Measurements from ENCODE around the gene MRC1.
"Not testable (repeated sequence)": the region's sequence is repeated elsewhere in the genome, so short reads cannot be mapped to it uniquely, and the experiment has no call there.

The MRC1 gene

GRCh38 chr10:17910125-17910789 lies 101.1 kb downstream of the MRC1 start:
- peak; percentile 93 for FAIRE-seq

GRCh38 chr10:17912754-17913153 lies 103.6 kb downstream of the MRC1 start:
- FAIRE-seq: peak; percentile 84

DNA sequence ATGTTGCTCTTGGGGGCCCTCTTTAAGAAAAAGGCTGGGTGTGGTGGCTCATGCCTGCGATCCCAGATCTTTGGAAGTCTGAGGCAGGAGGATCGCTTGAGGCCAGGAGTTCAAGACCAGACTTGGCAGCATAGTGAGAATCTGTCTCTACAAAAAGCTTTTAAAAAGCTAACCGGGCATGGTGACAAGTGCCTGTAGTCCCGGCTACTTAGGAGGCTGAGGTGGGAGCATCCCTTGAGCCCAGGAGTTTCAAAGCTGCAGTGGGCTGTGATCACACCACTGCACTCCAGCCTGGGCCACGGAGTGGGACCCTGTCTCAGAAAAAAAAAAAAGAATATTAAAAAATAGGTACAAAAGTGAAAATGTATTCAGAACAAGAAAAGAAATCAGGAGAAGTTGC lies 104.5 kb downstream of the MRC1 start:
- FAIRE-seq: no peak

GRCh38 chr10:17914169-17915045 lies 105.3 kb downstream of the MRC1 start:
- FAIRE-seq: no peak

DNA sequence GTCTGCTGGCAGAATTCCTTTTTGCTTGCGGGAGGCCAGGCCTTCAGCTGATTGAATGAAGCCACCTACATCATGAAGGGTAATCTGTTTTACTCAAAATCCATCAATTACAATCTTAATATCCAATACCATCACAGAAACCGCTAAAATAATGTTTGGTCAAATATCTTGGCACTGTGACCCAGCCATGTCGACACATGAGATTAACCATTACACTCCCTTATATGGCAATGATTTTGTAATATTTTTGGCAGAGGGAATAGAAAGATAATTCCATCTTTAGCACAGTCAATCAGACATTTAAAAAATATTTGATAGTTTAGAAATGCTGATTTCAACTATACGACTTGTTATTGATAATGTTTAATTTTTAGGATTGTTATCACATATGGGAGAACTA lies 106.0 kb downstream of the MRC1 start:
- FAIRE-seq: peak; percentile 55

DNA sequence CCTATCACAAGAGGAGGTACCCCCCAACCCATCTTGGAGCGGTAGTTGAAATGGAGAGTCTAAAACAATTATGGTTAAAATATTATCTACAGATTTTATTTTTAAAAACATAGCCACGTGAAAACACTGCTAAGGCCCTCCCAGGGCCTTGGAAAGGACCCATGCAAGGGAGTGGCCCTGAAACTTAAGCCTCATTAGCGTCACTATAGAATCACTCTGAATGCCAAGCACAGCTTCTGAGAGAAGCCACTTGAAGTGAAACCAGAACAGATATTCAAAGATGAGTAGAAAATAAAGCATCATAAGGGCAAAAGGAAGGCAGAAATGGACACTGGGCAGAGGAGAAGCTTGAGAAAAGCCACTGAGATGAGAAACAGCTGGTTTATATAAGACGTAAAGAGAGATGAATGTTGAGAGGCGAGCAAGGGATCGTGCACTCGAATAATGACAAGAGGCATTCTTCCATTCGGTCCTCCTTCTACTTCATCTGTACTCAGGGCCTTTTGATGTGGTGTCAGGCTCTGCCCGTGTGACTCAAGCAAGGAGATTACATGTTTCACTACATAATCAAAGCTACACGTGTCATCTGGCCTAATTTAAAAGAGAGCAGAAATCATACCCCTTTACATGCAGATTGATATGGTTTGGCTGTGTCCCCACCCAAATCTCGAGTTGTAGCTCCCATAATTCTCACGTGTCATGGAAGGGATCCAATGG lies 109.2 kb downstream of the MRC1 start:
- no peak for FAIRE-seq

DNA sequence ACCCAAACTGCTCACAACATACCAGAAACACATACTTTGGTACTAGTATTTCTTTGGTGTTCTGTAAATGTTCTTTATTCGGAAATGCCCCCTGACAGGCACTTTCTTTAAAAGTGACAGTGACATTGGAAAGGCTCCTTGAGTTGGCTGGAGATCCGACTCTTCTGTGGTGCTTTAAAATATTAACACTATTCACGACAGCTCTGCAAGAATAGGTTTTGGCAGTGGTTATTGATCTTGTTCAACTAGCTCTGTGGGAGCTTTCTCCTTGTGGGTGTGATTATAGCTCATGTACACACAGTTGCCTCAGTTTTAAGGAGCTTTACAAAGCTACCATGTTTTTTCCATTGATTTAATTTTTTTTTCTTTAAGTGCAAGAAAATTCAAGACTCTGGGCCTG lies 112.2 kb downstream of the MRC1 start:
- peak; percentile 24 for FAIRE-seq

GRCh38 chr10:17923728-17924127 lies 114.6 kb downstream of the MRC1 start:
- FAIRE-seq: no peak

- no peak for FAIRE-seq
These were observed 134.0 kb downstream of the MRC1 start for GRCh38 chr10:17943033-17943745.

DNA sequence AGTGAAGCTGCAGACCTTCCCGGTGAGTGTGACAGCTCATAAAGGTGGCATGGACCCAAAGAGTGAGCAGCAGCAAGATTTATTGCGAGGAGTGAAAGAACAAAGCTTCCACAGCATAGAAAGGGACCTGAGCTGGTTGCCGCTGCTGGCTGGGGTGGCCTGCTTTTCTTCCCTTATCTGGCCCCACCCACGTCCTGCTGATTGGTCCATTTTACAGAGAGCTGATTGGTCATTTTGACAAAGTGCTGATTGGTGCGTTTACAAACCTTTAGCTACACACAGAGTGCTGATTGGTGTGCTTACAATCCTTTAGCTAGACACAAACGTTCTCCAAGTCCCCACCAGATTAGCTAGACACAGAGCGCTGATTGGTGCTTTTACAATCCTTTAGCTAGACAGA lies 141.1 kb downstream of the MRC1 start:
- not testable (repeated sequence) for FAIRE-seq

DNA sequence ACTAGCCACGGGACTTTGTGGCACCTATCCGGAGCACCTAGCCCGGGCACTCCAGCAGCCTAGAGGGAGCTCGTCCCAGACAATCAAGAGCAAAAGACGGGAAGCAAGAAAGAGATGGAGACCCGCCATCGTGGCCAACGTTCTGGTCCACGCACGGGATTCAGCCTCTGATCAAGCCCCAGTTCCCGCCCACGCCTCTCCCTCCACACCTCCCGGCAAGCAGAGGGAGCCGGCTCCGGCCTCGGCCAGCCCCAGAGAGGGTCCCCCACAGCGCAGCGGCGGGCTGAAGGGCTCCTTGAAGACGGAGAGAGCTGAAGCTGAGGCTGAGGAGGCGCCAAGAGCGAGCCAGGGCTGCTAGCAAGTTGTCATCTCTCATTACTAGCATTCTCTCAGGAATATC lies 141.6 kb downstream of the MRC1 start:
- FAIRE-seq: no peak

- FAIRE-seq: no peak
These were observed 142.8 kb downstream of the MRC1 start, which contains the start of gene SLC39A12 for GRCh38 chr10:17951868-17952371. Gene SLC39A12, plus strand, starts transcription at chr10:17951918. Its CDS starts 1,359 bp downstream, at chr10:17953277.

DNA sequence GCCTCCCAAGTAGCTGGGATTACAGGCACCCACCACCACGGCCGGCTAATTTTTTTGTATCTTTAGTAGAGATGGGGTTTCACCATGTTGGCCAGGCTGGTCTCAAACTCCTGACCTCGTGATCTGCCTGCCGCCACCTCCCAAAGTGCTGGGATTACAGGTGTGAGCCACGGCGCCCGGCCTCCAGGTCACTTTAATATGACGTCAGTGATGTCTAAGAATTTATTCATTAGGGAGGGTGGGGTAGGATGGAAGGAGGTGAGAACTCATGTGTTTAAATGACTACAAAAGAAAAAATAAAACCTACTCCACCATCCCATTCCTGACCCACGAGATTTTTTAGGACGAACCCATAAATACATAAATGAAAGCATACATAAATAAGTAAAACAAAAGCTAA lies 145.2 kb downstream of the MRC1 start:
- FAIRE-seq: not testable (repeated sequence)

DNA sequence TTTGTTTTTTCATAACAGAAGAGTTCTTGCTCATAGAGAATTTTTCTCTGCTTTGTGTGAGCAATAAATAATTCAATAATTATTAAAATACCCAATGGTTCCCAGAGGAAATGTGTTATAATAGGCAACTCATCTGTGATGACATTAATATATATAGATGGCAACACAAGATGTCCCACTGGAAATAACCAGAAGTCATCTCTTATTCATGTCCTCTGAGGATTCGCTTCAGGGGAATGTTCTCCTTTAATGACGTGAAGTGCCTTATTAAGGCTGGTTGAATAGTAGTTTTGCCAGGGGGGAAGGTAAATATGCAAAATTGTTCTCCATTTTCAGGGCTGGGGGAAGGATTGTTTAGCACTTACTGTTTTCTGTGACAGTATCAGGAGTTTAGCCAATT lies 145.7 kb downstream of the MRC1 start:
- no peak for FAIRE-seq

DNA sequence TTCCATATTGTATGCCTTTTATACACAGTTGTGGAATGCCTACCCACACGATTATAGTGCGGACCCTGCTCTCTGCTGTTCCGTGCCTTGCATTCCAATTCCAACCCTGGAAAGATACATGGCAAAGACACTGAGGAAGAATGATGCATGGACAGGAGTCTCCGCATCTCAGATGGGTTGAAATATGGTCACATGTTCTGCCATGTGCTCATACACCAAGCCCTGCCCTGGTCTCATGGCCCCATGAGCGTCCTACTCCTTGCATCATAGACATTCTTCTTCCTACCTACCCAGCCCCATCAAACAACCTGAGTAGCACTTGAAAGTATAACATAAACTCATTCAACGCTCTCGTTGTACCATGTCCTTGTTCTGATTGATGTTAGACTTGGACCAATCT lies 148.9 kb downstream of the MRC1 start:
- FAIRE-seq: no peak

DNA sequence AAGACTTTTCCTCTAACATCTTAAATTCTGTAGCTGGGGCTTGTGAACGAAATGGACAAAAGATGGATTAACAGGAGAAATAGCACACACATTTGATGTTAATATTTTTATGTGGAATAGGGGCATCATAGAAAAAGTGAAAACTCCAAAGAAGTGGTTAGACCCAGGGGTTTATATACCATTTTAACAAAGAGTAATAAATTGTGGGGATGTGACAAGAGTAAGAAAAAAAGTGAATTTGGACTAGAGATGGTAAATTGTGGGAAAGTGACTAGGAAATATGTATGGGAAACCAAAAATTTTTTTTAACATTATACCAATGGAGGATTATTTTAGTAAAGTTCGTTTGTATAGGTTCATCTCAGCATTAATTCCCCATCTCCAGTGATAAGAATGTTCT lies 150.7 kb downstream of the MRC1 start:
- no peak for FAIRE-seq
